Dermis blood vessel endothelial cell (primary cell): ENCODE results near the gene RTN4R. TPM values are rescaled to one million over a fixed set of nuclear protein-coding genes. Genes with fewer than 3 reads are reported as not detected.

Source experiments
- DNase-seq: peaks from one replicate; pipeline ENCODE4 v3.0.0; 2010
- total RNA-seq: library from RNA; depleted of rRNA; stranded (reverse); fragments of >200 nt; gene quantifications from 2 replicates; pipeline ENCODE4 v1.2.3, GENCODE V29; 2014

The RTN4R gene
- total RNA-seq, 1 donor from 2014 or later, result 0.68 TPM

DNA sequence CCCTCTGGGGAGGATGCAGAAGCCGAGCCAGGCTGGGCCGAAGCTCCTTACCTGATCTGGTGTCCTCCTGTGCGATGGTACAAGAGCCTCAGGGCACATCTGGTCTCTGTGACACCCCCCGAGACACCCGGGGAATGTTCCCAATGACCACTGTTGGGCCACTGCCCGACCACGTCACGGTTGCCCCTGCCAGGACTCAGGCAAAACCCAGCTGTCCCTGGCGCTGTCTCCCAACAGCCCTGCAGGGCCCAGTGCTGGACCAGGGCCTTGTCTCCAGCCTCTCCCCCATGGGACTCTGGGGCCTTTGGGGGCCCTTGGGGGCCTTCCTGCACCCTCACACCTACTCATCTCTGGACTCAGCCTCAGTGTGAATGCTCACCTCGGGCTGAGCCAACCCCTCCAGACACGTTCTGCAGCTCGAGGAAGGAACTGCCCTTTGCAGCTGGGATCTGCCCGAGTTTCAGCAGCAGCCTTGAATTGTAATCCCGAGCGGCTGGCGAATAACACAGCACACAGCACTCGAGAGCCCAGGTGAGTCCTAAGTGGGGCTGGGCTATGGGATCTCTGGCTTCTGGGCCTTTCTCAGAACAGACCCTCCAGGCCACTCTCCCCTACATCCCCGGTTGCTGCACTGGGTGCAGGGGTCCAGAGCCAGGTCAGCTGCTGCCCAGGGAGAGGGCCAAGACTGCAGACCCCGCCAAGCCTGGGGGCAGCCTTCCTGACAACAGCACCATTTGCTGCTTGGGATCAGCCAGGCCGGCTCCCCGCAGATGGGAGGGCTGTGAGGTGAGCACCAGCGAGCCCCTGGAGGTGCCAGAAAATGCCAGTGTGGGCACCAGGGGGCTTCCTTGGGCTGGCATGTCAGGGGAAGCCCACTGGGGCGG is 39.8 kb downstream of the RTN4R start:
- DNase-seq, result no peak

DNA sequence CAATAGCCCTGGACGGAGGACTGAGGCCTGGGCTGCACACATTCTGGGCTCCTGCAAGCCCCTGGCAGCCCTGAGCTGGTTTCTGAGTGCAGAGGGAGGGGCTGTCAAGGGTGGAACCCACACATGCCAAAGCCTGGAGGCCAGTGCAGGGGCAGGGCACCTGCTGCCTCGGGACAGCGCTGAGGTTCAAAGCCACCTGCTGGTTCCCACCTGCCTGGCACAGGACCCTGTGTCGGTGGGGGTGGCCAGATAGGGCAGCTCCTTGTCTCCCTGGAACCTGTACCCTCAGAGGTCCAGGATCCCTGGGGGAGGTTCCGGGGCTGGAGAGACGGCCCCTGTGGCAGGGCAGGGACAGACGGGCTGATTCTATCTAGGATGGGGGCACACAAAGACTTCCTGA is 40.8 kb downstream of the RTN4R start:
- no peak for DNase-seq

DNA sequence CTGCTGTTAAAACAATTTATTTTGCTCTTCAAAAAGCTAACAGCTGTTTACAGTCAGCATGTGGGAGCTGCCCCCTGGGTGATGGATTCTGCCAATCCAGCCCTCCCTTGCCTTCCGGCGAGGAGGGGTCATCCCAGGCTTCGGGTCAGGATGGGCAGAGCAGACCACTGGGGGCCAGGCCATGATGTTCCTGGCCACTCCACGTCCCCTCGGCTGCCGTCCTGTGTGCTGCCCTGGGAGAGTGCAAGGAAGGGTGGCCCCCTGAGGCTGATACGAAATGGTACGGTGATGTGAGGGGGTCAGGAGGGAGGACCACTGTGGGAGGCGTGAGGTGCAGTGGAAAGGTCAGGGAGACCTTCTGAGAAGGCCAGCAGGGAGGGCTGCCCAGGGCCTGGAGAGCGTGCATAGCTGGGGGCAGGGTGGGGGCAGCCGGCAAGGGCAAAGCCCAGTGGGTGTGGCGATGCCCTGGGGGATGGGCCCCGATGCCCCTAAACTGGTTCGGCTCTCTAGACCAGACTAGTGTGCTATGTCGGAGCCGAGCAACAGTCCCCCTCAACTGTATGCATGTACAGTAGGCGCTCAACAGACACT is 41.3 kb downstream of the RTN4R start:
- DNase-seq, result no peak

DNA sequence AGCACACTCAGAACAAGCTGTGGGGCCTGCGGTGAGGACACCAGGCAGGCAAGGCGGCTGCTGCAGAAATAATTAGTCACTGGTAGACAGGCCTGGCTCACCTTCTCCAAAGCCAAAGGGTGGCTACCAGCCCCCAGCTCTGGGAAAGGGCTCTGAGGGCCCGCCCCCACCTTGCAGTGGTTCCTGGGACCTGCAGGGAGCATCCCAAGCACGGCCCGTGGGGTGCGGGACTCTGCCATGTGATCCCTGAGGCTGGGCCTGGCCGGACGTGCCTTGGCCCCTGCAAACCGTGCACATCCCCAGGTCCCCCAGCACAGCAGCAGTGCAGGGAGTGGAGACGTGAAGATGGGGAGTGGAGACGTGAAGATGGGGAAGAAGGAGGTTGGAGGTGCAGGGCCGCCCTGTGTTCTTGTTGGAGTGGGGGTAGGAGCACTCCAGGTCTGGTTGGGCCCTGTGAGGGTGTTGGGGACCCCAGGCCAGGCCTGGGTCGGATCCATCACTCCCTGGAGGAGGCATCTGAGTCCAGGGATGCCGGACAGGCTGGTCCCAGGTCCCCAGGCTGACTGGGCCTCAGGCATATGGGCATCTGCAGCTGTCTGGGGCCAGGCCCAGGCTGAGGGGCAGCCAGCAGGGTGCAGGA is 41.9 kb downstream of the RTN4R start:
- no peak for DNase-seq

DNA sequence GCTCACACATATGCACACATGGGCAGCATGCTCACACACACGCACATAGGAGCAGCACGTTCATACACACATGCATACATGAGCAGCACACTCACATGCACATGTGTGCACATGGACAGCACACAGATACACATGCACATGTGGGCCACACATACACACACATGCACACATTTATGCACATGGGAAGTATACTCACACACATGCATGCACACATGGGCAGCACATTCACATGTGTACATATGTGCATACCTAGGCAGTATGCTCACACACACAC is 42.5 kb downstream of the RTN4R start:
- DNase-seq, result no peak

DNA sequence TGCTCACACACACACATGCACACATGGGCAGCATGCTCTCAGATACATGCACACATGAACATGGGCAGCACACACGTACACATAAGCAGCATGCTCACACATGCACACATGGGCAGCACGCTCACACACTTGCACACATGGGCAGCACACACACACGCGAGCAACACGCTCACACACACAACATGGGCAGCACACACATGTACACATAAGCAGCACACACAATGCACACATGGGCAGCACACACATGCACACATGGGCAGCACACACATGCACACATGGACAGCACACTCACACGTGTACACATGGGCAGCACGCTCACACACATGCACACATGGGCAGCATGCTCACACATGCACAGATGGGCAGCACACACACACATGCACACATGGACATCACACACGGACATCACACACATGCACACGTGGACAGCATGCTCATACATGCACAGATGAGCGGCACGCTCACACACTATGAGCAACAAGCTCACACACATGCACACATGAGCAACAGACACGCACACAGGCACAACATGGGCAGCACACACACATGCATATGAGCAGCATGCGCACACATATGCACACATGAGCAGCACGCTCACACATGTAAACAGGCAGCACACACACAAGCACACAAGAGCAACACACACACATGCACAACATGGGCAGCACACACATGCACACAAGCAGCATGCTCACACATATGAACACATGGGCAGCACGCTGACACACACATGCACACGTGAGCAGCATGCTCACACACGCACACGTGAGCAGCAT is 43.0 kb downstream of the RTN4R start:
- no peak for DNase-seq

DNA sequence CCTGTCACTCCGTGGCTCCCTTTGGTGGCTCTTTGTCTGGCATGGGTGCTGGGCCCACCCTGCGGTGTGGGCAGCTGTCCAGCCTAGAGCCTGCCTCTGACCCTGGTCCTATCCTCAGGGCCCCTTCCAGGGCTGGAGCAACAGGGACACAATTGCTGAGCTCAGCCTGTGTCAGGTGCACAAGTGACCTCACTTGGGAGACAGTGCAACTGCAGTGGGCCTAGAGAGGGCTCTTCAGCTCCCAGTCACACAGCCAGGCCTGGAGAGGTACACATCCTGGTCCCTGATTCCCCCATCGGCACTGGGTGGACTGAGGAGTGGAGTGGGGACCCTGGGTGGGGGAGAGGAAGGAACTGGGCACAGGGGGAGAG is 43.9 kb downstream of the RTN4R start:
- no peak for DNase-seq

DNA sequence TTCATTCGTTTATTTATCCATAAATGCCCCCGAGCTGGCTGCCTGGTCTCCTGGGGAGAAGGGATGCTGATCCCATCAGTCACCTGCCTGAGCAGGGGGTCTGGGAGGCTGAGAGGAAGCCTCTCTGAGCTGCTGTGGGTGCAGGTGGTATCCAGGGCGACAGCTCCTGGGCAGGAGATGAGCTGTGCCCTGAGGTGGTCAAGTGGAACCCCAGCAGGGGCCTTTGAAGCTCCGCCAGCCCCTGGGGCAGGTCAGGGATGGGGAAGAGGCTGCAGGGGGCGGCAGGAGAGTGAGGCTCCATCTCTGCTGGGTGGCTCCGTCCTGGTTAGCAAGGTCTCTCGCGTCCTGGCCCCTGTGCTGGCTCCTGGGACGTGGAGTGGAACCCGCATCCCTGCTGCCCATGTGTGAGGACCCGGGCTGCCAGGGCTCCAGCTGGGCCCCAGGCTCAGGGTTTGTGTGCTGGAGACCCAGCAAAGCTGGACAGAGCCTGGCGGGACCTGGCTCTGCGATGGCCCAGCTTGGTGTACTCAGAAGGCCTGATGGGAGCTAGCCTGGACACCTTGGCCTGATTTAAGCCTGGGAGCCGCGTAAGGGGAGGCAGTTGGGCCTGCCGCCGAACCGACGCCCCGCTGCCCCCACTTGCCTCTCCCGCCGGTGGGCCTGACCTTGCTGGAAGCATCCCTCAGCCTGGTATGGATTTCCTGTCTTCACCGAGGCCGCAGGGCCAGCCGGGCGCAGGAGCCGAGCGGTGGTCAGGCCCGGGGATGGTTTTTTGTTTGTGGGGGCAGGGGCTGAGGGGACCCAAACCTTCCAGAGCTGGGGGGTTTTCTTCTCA is 44.5 kb downstream of the RTN4R start:
- DNase-seq, result no peak

DNA sequence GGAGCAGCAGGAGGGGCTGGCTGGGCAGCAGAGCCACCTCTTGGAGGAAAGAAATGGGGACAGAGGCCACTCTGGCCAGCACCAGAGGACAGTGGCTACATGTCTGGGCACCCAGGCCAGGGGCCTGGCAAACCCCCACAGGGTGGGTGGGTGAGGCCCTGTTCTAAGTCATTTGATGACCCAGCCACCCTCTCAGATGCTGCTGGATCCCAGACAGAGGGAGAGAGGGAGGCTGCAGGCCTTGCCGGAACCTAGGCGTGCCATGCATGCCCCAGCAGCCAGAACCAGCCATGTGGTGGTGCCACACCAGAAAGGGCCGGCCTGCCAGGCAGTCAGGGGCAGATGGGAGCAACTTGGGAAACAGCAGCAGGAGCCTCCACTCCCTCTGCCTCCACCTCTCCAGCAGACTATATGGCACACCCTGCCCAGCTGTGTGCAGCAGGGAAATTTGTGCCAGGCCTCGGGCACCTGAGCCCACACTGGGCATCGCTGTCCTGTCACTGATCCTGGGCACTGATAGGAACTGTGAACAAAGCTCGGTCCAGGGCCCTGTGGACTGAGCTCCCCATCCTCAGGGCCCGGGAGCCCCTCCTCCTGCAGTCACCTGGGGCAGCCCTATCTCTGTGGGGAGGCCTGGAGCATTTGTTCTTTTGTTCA is 45.2 kb downstream of the RTN4R start:
- DNase-seq, result no peak

DNA sequence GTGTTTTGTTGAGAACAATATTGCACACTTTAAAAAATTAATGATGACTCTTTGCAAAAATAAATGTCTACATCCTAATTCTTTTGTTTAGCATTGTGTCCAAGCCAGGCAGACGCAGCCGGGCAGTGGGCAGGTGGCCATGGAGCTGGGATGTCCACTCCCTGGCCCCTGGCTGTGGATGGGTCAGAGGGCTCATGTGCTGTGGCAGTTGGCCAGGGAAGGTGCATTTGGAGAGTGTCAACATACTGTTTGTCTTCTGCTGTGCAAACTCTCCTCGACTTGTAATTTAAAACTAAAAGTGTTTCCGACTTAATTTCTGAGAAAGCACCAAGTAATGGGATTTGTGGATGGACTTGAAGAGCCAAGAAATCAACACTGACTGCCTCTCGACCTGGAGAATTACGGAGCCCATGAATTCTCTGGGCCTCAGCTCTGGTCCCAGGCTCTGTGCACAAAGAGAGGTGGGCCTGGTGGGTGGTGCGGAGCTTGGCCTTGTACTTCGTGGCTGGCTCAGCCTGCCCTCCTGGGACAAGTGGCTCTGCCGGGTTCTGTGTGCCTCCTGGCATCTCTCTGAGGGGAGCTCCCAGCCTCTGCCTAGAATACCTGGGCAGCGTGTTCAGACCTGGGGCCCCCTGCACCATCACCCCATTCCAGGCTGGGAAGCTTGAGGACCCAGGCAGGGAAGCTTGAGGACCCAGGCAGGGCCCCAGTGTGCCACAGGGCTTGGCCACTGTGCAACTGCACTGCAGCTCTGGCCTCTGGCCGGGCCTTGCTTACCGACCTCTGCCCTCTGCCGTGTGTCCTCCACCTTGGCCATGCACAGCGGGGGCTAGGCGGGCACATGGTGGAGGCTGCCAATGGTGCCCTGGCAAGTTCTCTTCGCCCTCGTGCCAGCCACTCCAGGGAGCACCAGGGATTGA is 46.4 kb downstream of the RTN4R start:
- no peak for DNase-seq

DNA sequence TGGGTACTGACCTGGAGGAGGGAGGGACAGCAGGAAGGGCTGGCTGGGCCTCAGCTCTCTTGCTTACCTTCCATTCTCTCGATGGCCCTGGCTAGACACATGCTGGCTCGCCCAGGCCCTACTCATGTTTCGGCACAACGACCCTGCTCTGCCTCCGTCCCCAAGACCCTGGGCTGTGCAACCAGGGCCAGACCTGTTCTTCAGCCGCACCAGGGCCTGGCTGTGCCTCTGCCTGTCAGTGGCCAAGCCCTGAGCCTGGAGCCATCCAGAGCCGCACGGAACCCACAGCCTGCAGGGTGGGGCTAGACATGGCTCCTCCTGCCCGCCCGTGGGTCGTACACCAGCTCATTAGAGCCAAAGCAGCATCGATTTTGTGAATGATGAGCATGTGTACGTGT is 47.5 kb downstream of the RTN4R start:
- no peak for DNase-seq

DNA sequence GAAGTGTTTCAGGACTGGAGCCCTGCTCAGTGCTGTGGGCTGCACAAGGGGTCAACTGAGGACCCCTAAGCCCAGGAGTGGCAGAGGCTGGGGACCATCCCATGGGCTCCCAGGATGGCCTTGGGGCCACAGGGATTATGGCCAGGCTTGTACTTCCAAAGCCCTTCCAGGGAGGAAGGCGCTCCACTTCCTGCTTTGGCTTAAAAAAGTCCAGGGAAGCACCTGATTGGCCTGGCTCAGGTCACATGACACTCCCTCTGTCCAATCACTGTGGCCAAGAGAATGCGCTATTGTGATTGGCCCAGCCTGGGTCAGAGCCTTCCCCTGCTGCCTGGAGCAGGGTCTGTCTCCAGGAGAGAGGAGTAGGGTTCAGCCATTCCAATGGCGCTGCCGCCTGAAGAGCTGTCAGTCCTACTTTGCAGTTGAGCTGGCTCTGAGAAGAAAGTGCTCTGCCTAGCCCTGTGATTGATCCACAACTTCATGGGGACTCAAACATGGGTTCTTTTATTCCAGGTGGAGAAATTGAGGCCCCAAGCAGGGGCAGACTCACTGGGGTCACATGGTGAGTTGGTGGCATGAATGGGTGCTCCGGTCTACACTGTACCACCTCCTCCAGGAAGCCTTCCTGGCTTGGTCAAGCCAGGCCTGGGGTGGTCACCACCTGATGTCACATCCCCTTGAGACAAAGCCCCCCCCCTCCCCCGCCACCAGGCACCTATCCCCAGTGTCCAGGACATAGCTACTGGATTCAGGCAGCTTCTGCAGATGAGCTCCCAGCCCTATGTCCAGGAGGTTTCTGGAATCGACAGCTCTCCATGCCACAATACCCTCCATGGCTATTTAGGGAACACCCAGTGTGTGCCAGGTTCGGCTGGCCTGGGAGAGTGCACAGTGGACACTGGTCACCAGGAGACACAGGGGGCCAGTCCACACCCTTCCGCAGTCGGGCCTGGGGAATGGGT is 48.2 kb downstream of the RTN4R start:
- DNase-seq, result no peak

DNA sequence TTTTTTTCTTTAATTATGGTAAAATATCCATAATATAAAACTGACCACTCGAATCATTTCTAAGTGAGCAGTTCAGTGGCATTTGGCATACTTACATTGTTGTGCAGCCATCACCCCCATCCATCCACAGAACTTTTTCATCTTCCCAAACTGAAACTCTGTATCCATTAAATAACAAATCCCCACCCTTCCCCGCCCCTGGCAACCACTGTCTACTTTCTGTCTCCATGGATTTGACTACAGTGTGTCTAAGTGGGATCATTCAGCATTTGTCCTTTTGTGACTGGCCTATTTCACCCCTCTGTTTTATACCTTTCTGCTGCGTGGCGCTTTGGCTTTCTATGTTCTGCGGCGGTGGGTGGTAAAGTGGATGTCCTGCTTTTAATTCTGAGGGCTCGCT is 49.1 kb downstream of the RTN4R start:
- no peak for DNase-seq

DNA sequence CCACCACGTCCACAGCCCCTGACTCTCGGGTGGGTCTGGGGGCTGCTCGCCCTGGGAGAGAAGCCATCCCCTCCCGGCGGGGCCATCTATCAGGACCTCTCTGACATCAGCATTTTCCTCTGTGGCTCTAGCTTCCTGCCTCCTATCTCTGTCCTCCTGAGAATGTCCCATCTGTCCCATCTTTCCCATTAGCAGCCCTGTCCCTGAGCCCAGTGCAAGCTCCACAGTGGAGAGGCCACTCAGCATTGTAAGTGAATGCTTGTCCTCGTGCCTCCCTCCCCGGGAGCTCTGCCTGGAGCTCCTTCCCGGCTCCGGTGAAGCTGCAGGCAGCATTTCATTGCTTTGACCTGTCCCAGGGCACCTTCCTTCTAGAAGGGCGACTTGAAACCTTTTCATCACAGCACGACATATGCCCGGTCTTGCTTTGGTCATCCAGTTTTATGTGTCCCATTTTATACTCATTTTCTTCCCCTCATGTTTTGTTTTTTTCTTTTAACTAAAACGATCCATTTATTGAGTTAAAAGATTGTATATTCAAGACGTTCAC is 49.7 kb downstream of the RTN4R start:
- no peak for DNase-seq

DNA sequence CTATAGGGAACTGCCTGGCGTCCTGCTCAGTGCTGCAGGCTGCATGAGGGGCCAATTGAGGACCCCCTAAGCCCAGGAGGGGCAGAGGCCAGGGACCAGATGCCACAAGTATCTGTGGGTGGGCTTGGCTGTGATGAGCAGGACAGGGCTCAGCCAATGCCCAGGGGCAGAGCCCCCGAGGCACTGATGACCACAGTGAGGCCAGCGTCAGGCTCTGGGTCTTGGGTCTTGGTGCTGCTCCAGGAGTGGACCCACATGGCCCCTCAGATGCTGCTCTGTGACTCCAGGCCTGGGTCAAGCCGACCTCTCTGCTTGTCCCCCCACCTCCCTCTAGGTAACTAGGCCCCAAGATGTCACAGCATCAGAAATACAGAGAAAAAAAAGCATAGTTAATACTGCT is 50.6 kb downstream of the RTN4R start:
- DNase-seq, result no peak

DNA sequence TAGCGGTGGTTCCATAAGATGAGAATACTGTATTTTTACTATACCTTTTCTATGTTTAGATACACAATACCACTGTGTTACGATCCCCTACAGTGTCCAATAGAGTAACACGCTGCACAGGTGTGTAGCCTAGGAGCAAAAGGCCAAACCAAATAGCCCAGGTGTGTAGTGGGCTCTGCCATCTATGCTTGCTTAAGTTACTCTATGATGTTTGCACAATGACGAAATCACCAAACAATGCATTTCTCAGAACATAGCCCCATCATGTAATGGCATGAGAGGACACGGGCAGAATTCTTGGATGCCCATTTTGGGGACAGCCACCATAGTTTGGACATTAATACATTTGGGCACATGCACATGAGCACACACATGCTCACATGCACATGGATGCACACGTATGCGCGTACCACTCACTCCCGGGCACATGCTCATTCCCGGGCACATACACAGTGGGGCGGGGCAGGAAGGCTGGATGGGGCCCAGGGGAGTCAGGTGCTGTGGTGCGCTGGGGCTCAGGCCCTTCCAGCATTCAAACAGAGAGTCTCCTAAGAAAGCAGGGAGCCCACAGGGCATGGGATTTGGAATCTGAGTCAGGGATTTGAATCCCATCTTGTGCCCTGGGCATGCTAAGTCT is 51.1 kb downstream of the RTN4R start:
- no peak for DNase-seq

DNA sequence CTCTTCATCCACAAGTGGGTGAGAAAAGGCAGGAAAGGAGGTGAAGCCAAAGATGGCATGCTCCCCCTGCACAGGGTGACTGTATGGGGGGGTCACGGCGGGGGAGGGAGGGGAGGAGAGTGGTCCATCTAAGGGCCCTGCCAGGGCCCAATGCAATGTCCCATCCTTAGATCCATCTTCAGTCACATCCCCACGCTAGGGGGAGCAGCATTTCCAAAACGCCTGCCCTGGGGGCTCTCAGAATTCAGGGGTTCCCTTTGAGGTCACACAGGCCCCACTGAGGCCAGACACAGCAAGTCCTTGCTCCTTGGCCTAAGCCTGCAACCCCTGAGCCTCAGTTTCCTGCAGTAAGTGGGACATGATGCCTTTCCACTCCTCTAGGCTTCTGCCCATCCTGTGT is 52.4 kb downstream of the RTN4R start:
- DNase-seq, result no peak

DNA sequence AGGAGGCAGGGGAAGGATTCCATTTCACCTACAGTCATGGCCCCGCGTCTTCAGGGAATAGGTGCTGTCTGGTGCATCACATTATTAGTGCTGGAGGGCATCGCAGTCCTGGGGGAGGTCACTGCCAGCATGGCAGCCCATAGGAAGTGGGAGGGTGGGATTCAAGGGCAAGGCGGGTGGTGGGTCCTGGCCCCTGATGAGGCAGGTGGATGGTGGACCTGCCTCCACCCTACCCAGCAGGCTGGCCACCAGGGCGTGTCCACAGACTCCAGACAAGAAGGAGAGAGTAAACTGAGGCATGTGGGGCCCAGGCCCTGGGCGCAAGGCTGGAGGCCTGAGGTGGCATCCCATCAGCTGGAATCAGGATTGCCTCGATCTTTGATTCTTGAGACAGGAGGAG is 53.3 kb downstream of the RTN4R start:
- DNase-seq, result no peak
